ENCODE measurements around the gene GKN2.

GRCh38 chr2:68920481-68921170 lies 32.1 kb downstream of the GKN2 start:
- TF ChIP-seq POLR2AphosphoS5 (IDR thresholded peaks at IDR 0.05; ENCODE audit: low read depth, low read length): no peak
- no peak for TF ChIP-seq RAD21 (IDR thresholded peaks at IDR 0.05; ENCODE audit: low read depth)
- no peak for TF ChIP-seq MAX (IDR thresholded peaks at IDR 0.05)
- TF ChIP-seq CTCF (IDR thresholded peaks at IDR 0.05 in 2 of 3, conservative IDR thresholded peaks at IDR 0.05 in 1 of 3; ENCODE audit: borderline replicate concordance in 1 of 3, insufficient read depth in 1 of 3, low read depth in 2 of 3, low read length in 2 of 3): no peak
- TF ChIP-seq EZH2 (IDR thresholded peaks at IDR 0.05): no peak
- TF ChIP-seq POLR2A (IDR thresholded peaks at IDR 0.05; ENCODE audit: borderline replicate concordance, extremely low read depth, insufficient read depth, insufficient read length): no peak
- TF ChIP-seq CBX3 (IDR thresholded peaks at IDR 0.05; ENCODE audit: low read depth): no peak
- no peak for TF ChIP-seq SRF (IDR thresholded peaks at IDR 0.05; ENCODE audit: low read depth)
- TF ChIP-seq SP1 (IDR thresholded peaks at IDR 0.05; ENCODE audit: low read depth): no peak
- no peak for TF ChIP-seq EZH2phosphoT487 (IDR thresholded peaks at IDR 0.05; ENCODE audit: borderline replicate concordance)
- TF ChIP-seq ZNF274 (IDR thresholded peaks at IDR 0.05; ENCODE audit: low read depth, low read length): no peak
- TF ChIP-seq ZFX (IDR thresholded peaks at IDR 0.05): no peak
- TF ChIP-seq SIN3A (IDR thresholded peaks at IDR 0.05; ENCODE audit: low read depth): no peak
- TF ChIP-seq ATF3 (IDR thresholded peaks at IDR 0.05): no peak
